Activated CD4-positive, alpha-beta T cell treated with anti-CD3 and anti-CD28 coated beads for 48 hours (primary cell): ENCODE results near the gene MROH2B.

Experiments
- DNase-seq: peaks from one replicate; pipeline ENCODE4 v3.0.0-alpha.2; 2020

Gene MROH2B

GRCh38 chr5:40962207-40962955, 108.8 kb downstream of the MROH2B start:
- DNase-seq: no peak

- DNase-seq: no peak
These were observed 111.1 kb downstream of the MROH2B start for GRCh38 chr5:40960037-40960436.

- DNase-seq: no peak
These were observed 112.3 kb downstream of the MROH2B start for GRCh38 chr5:40958811-40959210.

GRCh38 chr5:40957048-40957447, 114.1 kb downstream of the MROH2B start:
- no peak for DNase-seq

GRCh38 chr5:40955313-40955712, 115.8 kb downstream of the MROH2B start:
- no peak for DNase-seq
